HG03095 (cell line): ENCODE data around the gene AMH.
"Not testable (repeated sequence)": the region's sequence is repeated elsewhere in the genome, so short reads cannot be mapped to it uniquely, and the experiment has no call there.

ENCODE experiments used
- ATAC-seq: cut with Tn5 transposase; IDR thresholded peaks from one replicate; pipeline ENCODE4 v1.9.1; 2021; ENCODE audit warnings: moderate library complexity; ENCODE audit not compliant: unreplicated experiment

AMH gene

GRCh38 chr19:2249010-2249866, at the start of gene AMH:
Gene AMH (plus strand): TSS chr19:2249323. CDS start chr19:2249333, 10 bp downstream.
- no peak for ATAC-seq

- ATAC-seq, result no peak
These were observed 49.1 kb upstream of the AMH start for GRCh38 chr19:2199861-2200623.

- not testable (repeated sequence) for ATAC-seq
These were observed 48.4 kb upstream of the AMH start for GRCh38 chr19:2200624-2201294.

GRCh38 chr19:2201473-2202148, 47.5 kb upstream of the AMH start:
- no peak for ATAC-seq

GRCh38 chr19:2202366-2202765, 46.8 kb upstream of the AMH start:
- no peak for ATAC-seq

- no peak for ATAC-seq
These were observed 42.1 kb upstream of the AMH start for GRCh38 chr19:2207008-2207407.

GRCh38 chr19:2207991-2208860, 40.9 kb upstream of the AMH start:
- ATAC-seq, result no peak

GRCh38 chr19:2208975-2209374, 40.1 kb upstream of the AMH start:
- ATAC-seq, result no peak

GRCh38 chr19:2209408-2209807, 39.7 kb upstream of the AMH start:
- no peak for ATAC-seq

GRCh38 chr19:2210206-2210605, 38.9 kb upstream of the AMH start:
- no peak for ATAC-seq

GRCh38 chr19:2210987-2211740, 38.0 kb upstream of the AMH start:
- no peak for ATAC-seq

- no peak for ATAC-seq
These were observed 36.0 kb upstream of the AMH start for GRCh38 chr19:2212861-2213711.

GRCh38 chr19:2213799-2214198, 35.3 kb upstream of the AMH start:
- no peak for ATAC-seq

GRCh38 chr19:2214251-2214650, 34.9 kb upstream of the AMH start:
- ATAC-seq, result no peak

- ATAC-seq, result no peak
These were observed 33.8 kb upstream of the AMH start for GRCh38 chr19:2215281-2215751.

- ATAC-seq, result no peak
These were observed 32.5 kb upstream of the AMH start for GRCh38 chr19:2216361-2217225.

- ATAC-seq, result no peak
These were observed 31.5 kb upstream of the AMH start for GRCh38 chr19:2217591-2217990.
